ENCODE data around the gene THRAP3. TPM values are rescaled to one million over a fixed set of nuclear protein-coding genes. Genes with fewer than 3 reads are reported as not detected.

Gene THRAP3
- total RNA-seq, 1 experiment from 2014 or later = 160 TPM

DNA sequence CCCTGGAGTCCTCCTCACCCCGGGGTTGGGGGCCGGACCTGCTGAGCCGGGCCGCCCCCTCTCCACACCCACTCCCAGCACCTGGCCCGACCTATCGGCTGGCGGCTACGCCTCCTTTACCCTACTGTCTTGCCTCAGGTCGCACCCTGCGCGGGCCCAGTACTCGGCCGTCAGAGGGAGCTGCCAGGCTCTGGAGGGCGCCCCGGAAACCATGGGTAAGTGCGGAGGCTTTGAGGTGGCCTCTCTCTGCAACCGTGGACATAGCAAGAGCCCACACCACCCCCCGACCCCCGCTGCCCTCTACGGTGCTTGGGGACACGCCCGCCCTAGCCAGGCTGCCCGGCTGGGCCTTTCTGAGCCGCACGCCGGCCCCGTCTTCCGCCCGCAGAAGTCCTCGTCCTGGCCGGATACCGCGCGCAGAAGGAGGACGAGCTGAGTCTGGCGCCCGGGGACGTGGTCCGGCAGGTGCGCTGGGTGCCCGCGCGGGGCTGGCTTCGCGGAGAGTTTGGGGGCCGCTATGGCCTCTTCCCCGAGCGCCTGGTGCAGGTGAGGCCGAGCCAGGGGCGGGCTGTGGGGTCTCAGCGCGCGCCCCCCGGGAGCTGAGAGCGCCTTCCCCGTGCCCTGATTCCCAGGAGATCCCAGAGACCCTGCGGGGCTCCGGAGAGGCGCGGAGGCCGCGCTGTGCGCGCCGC lies 82.1 kb downstream of the THRAP3 start, which contains the start of gene SH3D21:
Gene SH3D21, plus strand, starts transcription at position 159 of the 692 bp plus-strand sequence. Its CDS starts 53 bp downstream, at position 212.
- Mint-ChIP-seq H3K4me3 (peak within 1 kb of the TSS; percentile 99), H3K9me3 (no peaks in the 10 kb centered on the region), H3K27me3 (ENCODE audit: low read depth) (no peaks in the 10 kb centered on the region), H3K4me1 (peaks cover 17% of the 10 kb centered on the region), H3K27ac (peak within 1 kb of the TSS; percentile 94), H3K36me3 (peaks cover 40% of the 10 kb centered on the region)
- ChIA-PET POLR2A (interaction anchor here (0.6 to 2.6 kb wide), 12 partner anchors 10 to 157 kb away, joined by 3 to 77 read pairs (median 5); partner anchors contain the start of genes EVA1B, THRAP3 and TRAPPC3), CTCF (interaction anchor here (0.8 to 2.3 kb wide), 21 partner anchors 10 to 270 kb away, joined by 3 to 32 read pairs (median 4); partner anchors contain the start of genes EVA1B, TEKT2 and TRAPPC3)
- ATAC-seq (peak; percentile 73), DNase-seq (ENCODE audit: low spot score) (peak; percentile 82)
- TF ChIP-seq, protein P1, sequence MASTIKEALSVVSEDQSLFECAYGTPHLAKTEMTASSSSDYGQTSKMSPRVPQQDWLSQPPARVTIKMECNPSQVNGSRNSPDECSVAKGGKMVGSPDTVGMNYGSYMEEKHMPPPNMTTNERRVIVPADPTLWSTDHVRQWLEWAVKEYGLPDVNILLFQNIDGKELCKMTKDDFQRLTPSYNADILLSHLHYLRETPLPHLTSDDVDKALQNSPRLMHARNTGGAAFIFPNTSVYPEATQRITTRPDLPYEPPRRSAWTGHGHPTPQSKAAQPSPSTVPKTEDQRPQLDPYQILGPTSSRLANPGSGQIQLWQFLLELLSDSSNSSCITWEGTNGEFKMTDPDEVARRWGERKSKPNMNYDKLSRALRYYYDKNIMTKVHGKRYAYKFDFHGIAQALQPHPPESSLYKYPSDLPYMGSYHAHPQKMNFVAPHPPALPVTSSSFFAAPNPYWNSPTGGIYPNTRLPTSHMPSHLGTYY (CRISPR knock-in tag; IDR thresholded peaks at IDR 0.05) = no peak
- TF ChIP-seq, protein P2, sequence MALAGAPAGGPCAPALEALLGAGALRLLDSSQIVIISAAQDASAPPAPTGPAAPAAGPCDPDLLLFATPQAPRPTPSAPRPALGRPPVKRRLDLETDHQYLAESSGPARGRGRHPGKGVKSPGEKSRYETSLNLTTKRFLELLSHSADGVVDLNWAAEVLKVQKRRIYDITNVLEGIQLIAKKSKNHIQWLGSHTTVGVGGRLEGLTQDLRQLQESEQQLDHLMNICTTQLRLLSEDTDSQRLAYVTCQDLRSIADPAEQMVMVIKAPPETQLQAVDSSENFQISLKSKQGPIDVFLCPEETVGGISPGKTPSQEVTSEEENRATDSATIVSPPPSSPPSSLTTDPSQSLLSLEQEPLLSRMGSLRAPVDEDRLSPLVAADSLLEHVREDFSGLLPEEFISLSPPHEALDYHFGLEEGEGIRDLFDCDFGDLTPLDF (CRISPR knock-in tag; IDR thresholded peaks at IDR 0.05) = no peak; the same call in 1 of the 2 replicates
- TF ChIP-seq SOX15 (CRISPR knock-in tag; IDR thresholded peaks at IDR 0.05) = no peak
- TF ChIP-seq, protein P3, sequence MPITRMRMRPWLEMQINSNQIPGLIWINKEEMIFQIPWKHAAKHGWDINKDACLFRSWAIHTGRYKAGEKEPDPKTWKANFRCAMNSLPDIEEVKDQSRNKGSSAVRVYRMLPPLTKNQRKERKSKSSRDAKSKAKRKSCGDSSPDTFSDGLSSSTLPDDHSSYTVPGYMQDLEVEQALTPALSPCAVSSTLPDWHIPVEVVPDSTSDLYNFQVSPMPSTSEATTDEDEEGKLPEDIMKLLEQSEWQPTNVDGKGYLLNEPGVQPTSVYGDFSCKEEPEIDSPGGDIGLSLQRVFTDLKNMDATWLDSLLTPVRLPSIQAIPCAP (CRISPR knock-in tag; IDR thresholded peaks at IDR 0.05) = 0 out of 2 replicates have a peak, but pooled peaks have one; percentile 41
- TF ChIP-seq HMGA2 (CRISPR knock-in tag; IDR thresholded peaks at IDR 0.05) = no peak
- TF ChIP-seq TEAD1 (CRISPR knock-in tag; IDR thresholded peaks at IDR 0.05) = no peak; the same call in 1 of the 2 replicates
- TF ChIP-seq, protein P4, sequence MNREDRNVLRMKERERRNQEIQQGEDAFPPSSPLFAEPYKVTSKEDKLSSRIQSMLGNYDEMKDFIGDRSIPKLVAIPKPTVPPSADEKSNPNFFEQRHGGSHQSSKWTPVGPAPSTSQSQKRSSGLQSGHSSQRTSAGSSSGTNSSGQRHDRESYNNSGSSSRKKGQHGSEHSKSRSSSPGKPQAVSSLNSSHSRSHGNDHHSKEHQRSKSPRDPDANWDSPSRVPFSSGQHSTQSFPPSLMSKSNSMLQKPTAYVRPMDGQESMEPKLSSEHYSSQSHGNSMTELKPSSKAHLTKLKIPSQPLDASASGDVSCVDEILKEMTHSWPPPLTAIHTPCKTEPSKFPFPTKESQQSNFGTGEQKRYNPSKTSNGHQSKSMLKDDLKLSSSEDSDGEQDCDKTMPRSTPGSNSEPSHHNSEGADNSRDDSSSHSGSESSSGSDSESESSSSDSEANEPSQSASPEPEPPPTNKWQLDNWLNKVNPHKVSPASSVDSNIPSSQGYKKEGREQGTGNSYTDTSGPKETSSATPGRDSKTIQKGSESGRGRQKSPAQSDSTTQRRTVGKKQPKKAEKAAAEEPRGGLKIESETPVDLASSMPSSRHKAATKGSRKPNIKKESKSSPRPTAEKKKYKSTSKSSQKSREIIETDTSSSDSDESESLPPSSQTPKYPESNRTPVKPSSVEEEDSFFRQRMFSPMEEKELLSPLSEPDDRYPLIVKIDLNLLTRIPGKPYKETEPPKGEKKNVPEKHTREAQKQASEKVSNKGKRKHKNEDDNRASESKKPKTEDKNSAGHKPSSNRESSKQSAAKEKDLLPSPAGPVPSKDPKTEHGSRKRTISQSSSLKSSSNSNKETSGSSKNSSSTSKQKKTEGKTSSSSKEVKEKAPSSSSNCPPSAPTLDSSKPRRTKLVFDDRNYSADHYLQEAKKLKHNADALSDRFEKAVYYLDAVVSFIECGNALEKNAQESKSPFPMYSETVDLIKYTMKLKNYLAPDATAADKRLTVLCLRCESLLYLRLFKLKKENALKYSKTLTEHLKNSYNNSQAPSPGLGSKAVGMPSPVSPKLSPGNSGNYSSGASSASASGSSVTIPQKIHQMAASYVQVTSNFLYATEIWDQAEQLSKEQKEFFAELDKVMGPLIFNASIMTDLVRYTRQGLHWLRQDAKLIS (CRISPR knock-in tag; IDR thresholded peaks at IDR 0.05; ENCODE audit: borderline replicate concordance) = no peak
- TF ChIP-seq, protein P5, sequence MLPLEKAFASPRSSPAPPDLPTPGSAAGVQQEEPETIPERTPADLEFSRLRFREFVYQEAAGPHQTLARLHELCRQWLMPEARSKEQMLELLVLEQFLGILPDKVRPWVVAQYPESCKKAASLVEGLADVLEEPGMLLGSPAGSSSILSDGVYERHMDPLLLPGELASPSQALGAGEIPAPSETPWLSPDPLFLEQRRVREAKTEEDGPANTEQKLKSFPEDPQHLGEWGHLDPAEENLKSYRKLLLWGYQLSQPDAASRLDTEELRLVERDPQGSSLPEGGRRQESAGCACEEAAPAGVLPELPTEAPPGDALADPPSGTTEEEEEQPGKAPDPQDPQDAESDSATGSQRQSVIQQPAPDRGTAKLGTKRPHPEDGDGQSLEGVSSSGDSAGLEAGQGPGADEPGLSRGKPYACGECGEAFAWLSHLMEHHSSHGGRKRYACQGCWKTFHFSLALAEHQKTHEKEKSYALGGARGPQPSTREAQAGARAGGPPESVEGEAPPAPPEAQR (CRISPR knock-in tag; IDR thresholded peaks at IDR 0.05) = no peak
- no peak for TF ChIP-seq ZNF396 (CRISPR knock-in tag; IDR thresholded peaks at IDR 0.05; ENCODE audit: borderline replicate concordance)
- TF ChIP-seq, protein P6, sequence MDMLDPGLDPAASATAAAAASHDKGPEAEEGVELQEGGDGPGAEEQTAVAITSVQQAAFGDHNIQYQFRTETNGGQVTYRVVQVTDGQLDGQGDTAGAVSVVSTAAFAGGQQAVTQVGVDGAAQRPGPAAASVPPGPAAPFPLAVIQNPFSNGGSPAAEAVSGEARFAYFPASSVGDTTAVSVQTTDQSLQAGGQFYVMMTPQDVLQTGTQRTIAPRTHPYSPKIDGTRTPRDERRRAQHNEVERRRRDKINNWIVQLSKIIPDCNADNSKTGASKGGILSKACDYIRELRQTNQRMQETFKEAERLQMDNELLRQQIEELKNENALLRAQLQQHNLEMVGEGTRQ (CRISPR knock-in tag; IDR thresholded peaks at IDR 0.05) = peak; percentile 13; the same call in 1 of the 2 replicates
- TF ChIP-seq RELA (CRISPR knock-in tag; IDR thresholded peaks at IDR 0.05; ENCODE audit: borderline replicate concordance) = peak; percentile 27; the same call in 1 of the 2 replicates
- TF ChIP-seq PRRX2 (CRISPR knock-in tag; IDR thresholded peaks at IDR 0.05) = no peak
- TF ChIP-seq, protein P7, sequence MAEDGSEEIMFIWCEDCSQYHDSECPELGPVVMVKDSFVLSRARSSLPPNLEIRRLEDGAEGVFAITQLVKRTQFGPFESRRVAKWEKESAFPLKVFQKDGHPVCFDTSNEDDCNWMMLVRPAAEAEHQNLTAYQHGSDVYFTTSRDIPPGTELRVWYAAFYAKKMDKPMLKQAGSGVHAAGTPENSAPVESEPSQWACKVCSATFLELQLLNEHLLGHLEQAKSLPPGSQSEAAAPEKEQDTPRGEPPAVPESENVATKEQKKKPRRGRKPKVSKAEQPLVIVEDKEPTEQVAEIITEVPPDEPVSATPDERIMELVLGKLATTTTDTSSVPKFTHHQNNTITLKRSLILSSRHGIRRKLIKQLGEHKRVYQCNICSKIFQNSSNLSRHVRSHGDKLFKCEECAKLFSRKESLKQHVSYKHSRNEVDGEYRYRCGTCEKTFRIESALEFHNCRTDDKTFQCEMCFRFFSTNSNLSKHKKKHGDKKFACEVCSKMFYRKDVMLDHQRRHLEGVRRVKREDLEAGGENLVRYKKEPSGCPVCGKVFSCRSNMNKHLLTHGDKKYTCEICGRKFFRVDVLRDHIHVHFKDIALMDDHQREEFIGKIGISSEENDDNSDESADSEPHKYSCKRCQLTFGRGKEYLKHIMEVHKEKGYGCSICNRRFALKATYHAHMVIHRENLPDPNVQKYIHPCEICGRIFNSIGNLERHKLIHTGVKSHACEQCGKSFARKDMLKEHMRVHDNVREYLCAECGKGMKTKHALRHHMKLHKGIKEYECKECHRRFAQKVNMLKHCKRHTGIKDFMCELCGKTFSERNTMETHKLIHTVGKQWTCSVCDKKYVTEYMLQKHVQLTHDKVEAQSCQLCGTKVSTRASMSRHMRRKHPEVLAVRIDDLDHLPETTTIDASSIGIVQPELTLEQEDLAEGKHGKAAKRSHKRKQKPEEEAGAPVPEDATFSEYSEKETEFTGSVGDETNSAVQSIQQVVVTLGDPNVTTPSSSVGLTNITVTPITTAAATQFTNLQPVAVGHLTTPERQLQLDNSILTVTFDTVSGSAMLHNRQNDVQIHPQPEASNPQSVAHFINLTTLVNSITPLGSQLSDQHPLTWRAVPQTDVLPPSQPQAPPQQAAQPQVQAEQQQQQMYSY (CRISPR knock-in tag; IDR thresholded peaks at IDR 0.05) = no peak
- TF ChIP-seq SMAD3 (CRISPR knock-in tag; IDR thresholded peaks at IDR 0.05; ENCODE audit: borderline replicate concordance) = no peak; the same call in 1 of the 2 replicates
- TF ChIP-seq JUN (CRISPR knock-in tag; IDR thresholded peaks at IDR 0.05) = no peak
- TF ChIP-seq CBFB (CRISPR knock-in tag; IDR thresholded peaks at IDR 0.05; ENCODE audit: low read depth) = 0 out of 2 replicates have a peak, but pooled peaks have one; percentile 50
- TF ChIP-seq, protein P8, sequence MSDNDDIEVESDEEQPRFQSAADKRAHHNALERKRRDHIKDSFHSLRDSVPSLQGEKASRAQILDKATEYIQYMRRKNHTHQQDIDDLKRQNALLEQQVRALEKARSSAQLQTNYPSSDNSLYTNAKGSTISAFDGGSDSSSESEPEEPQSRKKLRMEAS (CRISPR knock-in tag; IDR thresholded peaks at IDR 0.05) = no peak
- TF ChIP-seq, protein P9, sequence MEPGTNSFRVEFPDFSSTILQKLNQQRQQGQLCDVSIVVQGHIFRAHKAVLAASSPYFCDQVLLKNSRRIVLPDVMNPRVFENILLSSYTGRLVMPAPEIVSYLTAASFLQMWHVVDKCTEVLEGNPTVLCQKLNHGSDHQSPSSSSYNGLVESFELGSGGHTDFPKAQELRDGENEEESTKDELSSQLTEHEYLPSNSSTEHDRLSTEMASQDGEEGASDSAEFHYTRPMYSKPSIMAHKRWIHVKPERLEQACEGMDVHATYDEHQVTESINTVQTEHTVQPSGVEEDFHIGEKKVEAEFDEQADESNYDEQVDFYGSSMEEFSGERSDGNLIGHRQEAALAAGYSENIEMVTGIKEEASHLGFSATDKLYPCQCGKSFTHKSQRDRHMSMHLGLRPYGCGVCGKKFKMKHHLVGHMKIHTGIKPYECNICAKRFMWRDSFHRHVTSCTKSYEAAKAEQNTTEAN (CRISPR knock-in tag; IDR thresholded peaks at IDR 0.05) = no peak
- no peak for TF ChIP-seq GTF2I (CRISPR knock-in tag; conservative IDR thresholded peaks at IDR 0.05)
- TF ChIP-seq MXD4 (CRISPR knock-in tag; IDR thresholded peaks at IDR 0.05; ENCODE audit: borderline replicate concordance) = no peak
- TF ChIP-seq OVOL2 (CRISPR knock-in tag; IDR thresholded peaks at IDR 0.05; ENCODE audit: borderline replicate concordance) = no peak
